ENCODE results near the gene NAV2.

NAV2 gene

DNA sequence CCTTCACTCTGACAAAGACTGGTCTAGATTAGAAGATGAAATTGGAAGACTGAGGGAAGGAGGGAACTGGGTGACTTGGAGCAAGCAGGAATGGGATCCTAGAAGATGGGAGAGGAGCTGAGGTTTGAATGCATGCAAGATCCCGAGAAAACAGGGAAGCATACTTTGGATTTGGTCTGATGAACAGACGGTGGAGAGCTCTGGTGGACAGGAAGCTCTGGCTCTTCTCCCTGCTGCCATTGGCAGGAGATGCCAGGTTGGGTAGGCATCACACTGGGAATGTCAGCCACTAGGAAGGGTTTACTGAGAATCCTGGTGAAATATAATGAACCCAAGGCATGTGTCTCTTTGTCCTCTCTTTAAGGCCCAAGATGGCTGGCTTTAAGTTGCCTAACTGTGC lies 16.5 kb downstream of the NAV2 start:
- peaks cover 9% of the 10 kb centered on the region for H3K4me1 ChIP-seq (ENCODE audit: insufficient read depth, low read length)
- H3K36me3 ChIP-seq (ENCODE audit: insufficient read depth, low read length) = no peaks in the 10 kb centered on the region
- H3K4me3 ChIP-seq (ENCODE audit: low read length) = no peak overlapping the region
- H3K9me3 ChIP-seq (ENCODE audit: low read length) = no peaks in the 10 kb centered on the region
- no peaks in the 10 kb centered on the region for H3K27me3 ChIP-seq (ENCODE audit: insufficient read depth, low read length)
- no peak overlapping the region for H2AFZ ChIP-seq (ENCODE audit: low read depth, low read length)

- Histone ChIP-seq H2AFZ (ENCODE audit: low read depth, low read length) (no peak overlapping the region), H3K27me3 (ENCODE audit: insufficient read depth, low read length) (no peaks in the 10 kb centered on the region), H3K9me3 (ENCODE audit: low read length) (no peaks in the 10 kb centered on the region), H3K4me1 (ENCODE audit: insufficient read depth, low read length) (peaks cover 9% of the 10 kb centered on the region), H3K36me3 (ENCODE audit: insufficient read depth, low read length) (no peaks in the 10 kb centered on the region), H3K4me3 (ENCODE audit: low read length) (no peak overlapping the region)
These were observed 17.7 kb downstream of the NAV2 start for GRCh38 chr11:19730373-19730772.

- Histone ChIP-seq H3K4me3 (ENCODE audit: low read length) (no peak overlapping the region), H2AFZ (ENCODE audit: low read depth, low read length) (no peak overlapping the region), H3K9me3 (ENCODE audit: low read length) (no peaks in the 10 kb centered on the region), H3K4me1 (ENCODE audit: insufficient read depth, low read length) (peaks cover 30% of the 10 kb centered on the region), H3K27me3 (ENCODE audit: insufficient read depth, low read length) (no peaks in the 10 kb centered on the region), H3K36me3 (ENCODE audit: insufficient read depth, low read length) (no peaks in the 10 kb centered on the region)
These were observed 21.5 kb downstream of the NAV2 start for GRCh38 chr11:19734171-19734570.

- H3K36me3 ChIP-seq (ENCODE audit: insufficient read depth, low read length) = no peaks in the 10 kb centered on the region
- H3K27me3 ChIP-seq (ENCODE audit: insufficient read depth, low read length) = no peaks in the 10 kb centered on the region
These were observed 22.7 kb downstream of the NAV2 start for GRCh38 chr11:19735157-19735908.

GRCh38 chr11:19735909-19736498 lies 23.4 kb downstream of the NAV2 start:
- Histone ChIP-seq H3K4me3 (ENCODE audit: low read length) (no peak overlapping the region), H3K9me3 (ENCODE audit: low read length) (no peaks in the 10 kb centered on the region), H2AFZ (ENCODE audit: low read depth, low read length) (no peak overlapping the region), H3K4me1 (ENCODE audit: insufficient read depth, low read length) (peaks cover 25% of the 10 kb centered on the region), H3K27me3 (ENCODE audit: insufficient read depth, low read length) (no peaks in the 10 kb centered on the region), H3K36me3 (ENCODE audit: insufficient read depth, low read length) (no peaks in the 10 kb centered on the region)

More at GRCh38 chr11:19735157-19735908, 22.7 kb downstream of the NAV2 start:
- no peak overlapping the region for H2AFZ ChIP-seq (ENCODE audit: low read depth, low read length)
- H3K4me3 ChIP-seq (ENCODE audit: low read length) = no peak overlapping the region
- peaks cover 28% of the 10 kb centered on the region for H3K4me1 ChIP-seq (ENCODE audit: insufficient read depth, low read length)
- no peaks in the 10 kb centered on the region for H3K9me3 ChIP-seq (ENCODE audit: low read length)

GRCh38 chr11:19736831-19737230 lies 24.2 kb downstream of the NAV2 start:
- peaks cover 25% of the 10 kb centered on the region for H3K4me1 ChIP-seq (ENCODE audit: insufficient read depth, low read length)
- no peaks in the 10 kb centered on the region for H3K27me3 ChIP-seq (ENCODE audit: insufficient read depth, low read length)
- H3K36me3 ChIP-seq (ENCODE audit: insufficient read depth, low read length) = no peaks in the 10 kb centered on the region
- no peaks in the 10 kb centered on the region for H3K9me3 ChIP-seq (ENCODE audit: low read length)
- no peak overlapping the region for H2AFZ ChIP-seq (ENCODE audit: low read depth, low read length)
- H3K4me3 ChIP-seq (ENCODE audit: low read length) = no peak overlapping the region

DNA sequence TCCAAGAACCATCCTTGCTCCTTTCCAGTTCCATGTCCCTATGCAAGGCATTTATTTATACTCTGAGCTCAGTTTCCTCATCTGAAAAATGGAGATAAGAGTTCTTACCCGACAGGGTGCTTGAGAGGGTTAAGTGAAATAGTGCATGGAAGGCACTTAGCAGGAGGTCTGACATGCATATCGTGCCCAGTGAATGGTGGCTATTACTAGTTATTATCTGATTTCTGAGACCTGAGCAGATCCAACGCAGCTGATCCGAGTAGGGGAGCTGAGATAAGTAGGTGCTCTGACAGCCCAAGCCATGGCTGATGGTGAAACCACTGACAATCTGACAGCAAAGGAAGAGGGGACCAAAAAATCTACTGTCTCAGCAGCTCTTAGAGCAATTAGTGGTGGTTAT lies 24.9 kb downstream of the NAV2 start:
- Histone ChIP-seq H3K4me1 (ENCODE audit: insufficient read depth, low read length) (peaks cover 23% of the 10 kb centered on the region), H3K36me3 (ENCODE audit: insufficient read depth, low read length) (no peaks in the 10 kb centered on the region), H3K27me3 (ENCODE audit: insufficient read depth, low read length) (no peaks in the 10 kb centered on the region), H3K9me3 (ENCODE audit: low read length) (no peaks in the 10 kb centered on the region), H3K4me3 (ENCODE audit: low read length) (no peak overlapping the region), H2AFZ (ENCODE audit: low read depth, low read length) (no peak overlapping the region)

GRCh38 chr11:19738124-19738523 lies 25.5 kb downstream of the NAV2 start:
- Histone ChIP-seq H3K4me3 (ENCODE audit: low read length) (no peak overlapping the region), H3K9me3 (ENCODE audit: low read length) (no peaks in the 10 kb centered on the region), H3K27me3 (ENCODE audit: insufficient read depth, low read length) (no peaks in the 10 kb centered on the region), H3K36me3 (ENCODE audit: insufficient read depth, low read length) (no peaks in the 10 kb centered on the region), H2AFZ (ENCODE audit: low read depth, low read length) (no peak overlapping the region), H3K4me1 (ENCODE audit: insufficient read depth, low read length) (peaks cover 21% of the 10 kb centered on the region)

DNA sequence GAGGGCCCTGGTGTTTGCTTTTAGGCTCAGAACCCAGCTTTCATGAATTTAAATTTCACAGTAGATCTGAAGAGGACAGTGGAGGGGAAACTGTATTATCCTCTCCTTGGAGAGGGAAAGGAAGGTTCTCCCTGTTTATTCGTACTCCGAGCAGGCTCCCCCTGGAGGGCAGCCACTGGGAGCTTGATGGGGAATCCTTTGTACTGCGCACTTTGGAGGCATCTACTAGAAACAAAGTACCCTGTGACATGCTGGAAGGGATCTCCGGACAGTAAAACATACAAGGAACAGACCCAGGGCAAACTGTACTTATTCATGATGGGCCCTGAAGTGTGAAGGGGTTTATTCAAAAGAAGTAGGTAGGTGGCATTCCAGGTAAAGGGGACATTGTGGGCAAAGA lies 27.2 kb downstream of the NAV2 start:
- H3K4me1 ChIP-seq (ENCODE audit: insufficient read depth, low read length) = peaks cover 21% of the 10 kb centered on the region

DNA sequence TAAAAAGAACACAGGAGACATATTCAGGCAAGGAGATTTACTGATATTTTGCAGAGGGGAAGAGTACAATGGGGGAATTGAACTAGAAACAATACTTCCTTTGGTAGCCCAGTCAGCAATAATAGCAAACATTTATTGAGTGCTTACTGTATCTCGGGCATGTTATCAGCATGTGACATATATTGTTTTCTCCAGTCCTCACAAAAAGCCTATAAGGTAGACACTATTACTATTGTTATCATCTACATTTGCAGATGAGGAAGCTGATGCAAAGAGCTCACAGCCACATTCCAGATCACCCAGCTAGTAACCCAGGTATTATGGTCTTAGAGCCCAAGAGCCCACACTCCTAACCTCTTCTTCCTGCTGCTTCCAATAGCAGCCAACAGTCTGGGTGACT lies 27.9 kb downstream of the NAV2 start:
- no peaks in the 10 kb centered on the region for H3K27me3 ChIP-seq (ENCODE audit: insufficient read depth, low read length)
- no peaks in the 10 kb centered on the region for H3K36me3 ChIP-seq (ENCODE audit: insufficient read depth, low read length)
- H3K4me1 ChIP-seq (ENCODE audit: insufficient read depth, low read length) = peaks cover 18% of the 10 kb centered on the region
- peaks cover 3% of the 10 kb centered on the region for H3K9me3 ChIP-seq (ENCODE audit: low read length)
- no peak overlapping the region for H2AFZ ChIP-seq (ENCODE audit: low read depth, low read length)
- no peak overlapping the region for H3K4me3 ChIP-seq (ENCODE audit: low read length)

More for the DNA sequence above, 27.2 kb downstream of the NAV2 start:
- Histone ChIP-seq H3K27me3 (ENCODE audit: insufficient read depth, low read length) (no peaks in the 10 kb centered on the region), H2AFZ (ENCODE audit: low read depth, low read length) (no peak overlapping the region), H3K36me3 (ENCODE audit: insufficient read depth, low read length) (no peaks in the 10 kb centered on the region), H3K9me3 (ENCODE audit: low read length) (no peaks in the 10 kb centered on the region), H3K4me3 (ENCODE audit: low read length) (no peak overlapping the region)

- peaks cover 7% of the 10 kb centered on the region for H3K9me3 ChIP-seq (ENCODE audit: low read length)
- no peaks in the 10 kb centered on the region for H3K4me1 ChIP-seq (ENCODE audit: insufficient read depth, low read length)
- H3K36me3 ChIP-seq (ENCODE audit: insufficient read depth, low read length) = no peaks in the 10 kb centered on the region
- no peak overlapping the region for H2AFZ ChIP-seq (ENCODE audit: low read depth, low read length)
- H3K27me3 ChIP-seq (ENCODE audit: insufficient read depth, low read length) = no peaks in the 10 kb centered on the region
- no peak overlapping the region for H3K4me3 ChIP-seq (ENCODE audit: low read length)
These were observed 30.1 kb downstream of the NAV2 start for GRCh38 chr11:19742588-19743292.

DNA sequence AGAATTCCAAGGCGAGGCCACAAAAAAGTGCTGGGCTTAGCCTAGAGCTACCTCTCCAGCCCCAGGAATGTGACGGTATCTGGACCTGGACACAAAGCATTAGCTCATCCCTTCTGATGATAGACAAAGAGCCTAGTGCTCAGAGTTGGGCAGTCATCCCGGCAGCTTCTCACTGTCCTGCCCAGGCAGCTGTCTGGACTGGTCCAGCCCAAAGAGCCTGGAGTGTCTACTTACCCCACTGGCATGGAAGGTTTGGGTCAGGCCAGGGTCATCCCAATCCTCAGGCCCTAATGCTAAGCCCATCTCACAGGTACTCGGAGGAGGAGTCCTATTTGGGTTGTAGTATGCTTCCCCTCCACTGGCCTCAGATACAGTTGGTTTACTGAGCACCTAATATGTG lies 31.0 kb downstream of the NAV2 start:
- H3K27me3 ChIP-seq (ENCODE audit: insufficient read depth, low read length) = no peaks in the 10 kb centered on the region
- no peaks in the 10 kb centered on the region for H3K36me3 ChIP-seq (ENCODE audit: insufficient read depth, low read length)
- no peaks in the 10 kb centered on the region for H3K4me1 ChIP-seq (ENCODE audit: insufficient read depth, low read length)
- H2AFZ ChIP-seq (ENCODE audit: low read depth, low read length) = no peak overlapping the region
- no peak overlapping the region for H3K4me3 ChIP-seq (ENCODE audit: low read length)
- peaks cover 7% of the 10 kb centered on the region for H3K9me3 ChIP-seq (ENCODE audit: low read length)

- Histone ChIP-seq H3K9me3 (ENCODE audit: low read length) (peaks cover 7% of the 10 kb centered on the region), H3K4me3 (ENCODE audit: low read length) (no peak overlapping the region), H3K4me1 (ENCODE audit: insufficient read depth, low read length) (no peaks in the 10 kb centered on the region), H2AFZ (ENCODE audit: low read depth, low read length) (no peak overlapping the region), H3K36me3 (ENCODE audit: insufficient read depth, low read length) (no peaks in the 10 kb centered on the region), H3K27me3 (ENCODE audit: insufficient read depth, low read length) (no peaks in the 10 kb centered on the region)
These were observed 31.5 kb downstream of the NAV2 start for GRCh38 chr11:19744130-19744529.

Measured in neuron (in vitro differentiated cells).